Activated T-cell treated with anti-CD3 and anti-CD28 coated beads for 24 hours (primary cell): ENCODE measurements around the gene KLK11.
"Not testable (repeated sequence)": the region's sequence is repeated elsewhere in the genome, so short reads cannot be mapped to it uniquely, and the experiment has no call there.

ENCODE experiments used
- DNase-seq: peaks from one replicate; pipeline ENCODE4 v3.0.0-alpha.2; 2020; ENCODE audit warnings: low read depth

The KLK11 gene

GRCh38 chr19:51003316-51003715, 23.1 kb downstream of the KLK11 start:
- no peak for DNase-seq

- peak; percentile 8 for DNase-seq
These were observed 23.7 kb downstream of the KLK11 start for GRCh38 chr19:51002542-51003311.

GRCh38 chr19:51002089-51002532, 24.3 kb downstream of the KLK11 start:
- no peak for DNase-seq

GRCh38 chr19:51001515-51001914, 24.9 kb downstream of the KLK11 start, which contains the start of gene KLK8:
Gene KLK8 (minus strand): TSS chr19:51001604. CDS start chr19:51001167, 437 bp downstream.
- no peak for DNase-seq

- no peak for DNase-seq
These were observed 25.4 kb downstream of the KLK11 start for GRCh38 chr19:51000981-51001380.

GRCh38 chr19:51000426-51000825, 26.0 kb downstream of the KLK11 start:
- no peak for DNase-seq

- DNase-seq = no peak
These were observed 27.7 kb downstream of the KLK11 start for GRCh38 chr19:50998686-50999085.

GRCh38 chr19:50998061-50998460, 28.4 kb downstream of the KLK11 start:
- no peak for DNase-seq

GRCh38 chr19:50994129-50994528, 32.3 kb downstream of the KLK11 start:
- no peak for DNase-seq

- DNase-seq = no peak
These were observed 33.8 kb downstream of the KLK11 start for GRCh38 chr19:50992666-50993035.

GRCh38 chr19:50984416-50984815, 42.0 kb downstream of the KLK11 start:
- not testable (repeated sequence) for DNase-seq

GRCh38 chr19:50983625-50984292, 42.7 kb downstream of the KLK11 start, which contains the start of gene KLK7:
Gene KLK7 (minus strand): TSS chr19:50983917. CDS start chr19:50982399, 1,518 bp downstream.
- DNase-seq = no peak

GRCh38 chr19:50982186-50982585, 44.2 kb downstream of the KLK11 start:
- DNase-seq = no peak

- DNase-seq = no peak
These were observed 44.7 kb downstream of the KLK11 start for GRCh38 chr19:50981587-50982146.

GRCh38 chr19:50980208-50980607, 46.2 kb downstream of the KLK11 start:
- no peak for DNase-seq

- no peak for DNase-seq
These were observed 46.7 kb downstream of the KLK11 start for GRCh38 chr19:50979758-50980157.

GRCh38 chr19:50978772-50979390, 47.5 kb downstream of the KLK11 start:
- DNase-seq = no peak

GRCh38 chr19:50977626-50978025, 48.8 kb downstream of the KLK11 start:
- no peak for DNase-seq

GRCh38 chr19:50975766-50976165, 50.6 kb downstream of the KLK11 start:
- no peak for DNase-seq

- DNase-seq = no peak
These were observed 51.5 kb downstream of the KLK11 start for GRCh38 chr19:50974702-50975556.

- DNase-seq = no peak
These were observed 53.5 kb downstream of the KLK11 start for GRCh38 chr19:50972795-50973376.
